IPS DF 19.7 (cell line): ENCODE measurements around the gene TAF5L.
A peak's percentile ranks its signal among the peaks of the same experiment; 100 is the strongest.

Source experiments
- DNase-seq: peaks from one replicate; pipeline ENCODE4 v3.0.0-alpha.2; 2013; ENCODE audit warnings: low read depth, low spot score

TAF5L gene

DNA sequence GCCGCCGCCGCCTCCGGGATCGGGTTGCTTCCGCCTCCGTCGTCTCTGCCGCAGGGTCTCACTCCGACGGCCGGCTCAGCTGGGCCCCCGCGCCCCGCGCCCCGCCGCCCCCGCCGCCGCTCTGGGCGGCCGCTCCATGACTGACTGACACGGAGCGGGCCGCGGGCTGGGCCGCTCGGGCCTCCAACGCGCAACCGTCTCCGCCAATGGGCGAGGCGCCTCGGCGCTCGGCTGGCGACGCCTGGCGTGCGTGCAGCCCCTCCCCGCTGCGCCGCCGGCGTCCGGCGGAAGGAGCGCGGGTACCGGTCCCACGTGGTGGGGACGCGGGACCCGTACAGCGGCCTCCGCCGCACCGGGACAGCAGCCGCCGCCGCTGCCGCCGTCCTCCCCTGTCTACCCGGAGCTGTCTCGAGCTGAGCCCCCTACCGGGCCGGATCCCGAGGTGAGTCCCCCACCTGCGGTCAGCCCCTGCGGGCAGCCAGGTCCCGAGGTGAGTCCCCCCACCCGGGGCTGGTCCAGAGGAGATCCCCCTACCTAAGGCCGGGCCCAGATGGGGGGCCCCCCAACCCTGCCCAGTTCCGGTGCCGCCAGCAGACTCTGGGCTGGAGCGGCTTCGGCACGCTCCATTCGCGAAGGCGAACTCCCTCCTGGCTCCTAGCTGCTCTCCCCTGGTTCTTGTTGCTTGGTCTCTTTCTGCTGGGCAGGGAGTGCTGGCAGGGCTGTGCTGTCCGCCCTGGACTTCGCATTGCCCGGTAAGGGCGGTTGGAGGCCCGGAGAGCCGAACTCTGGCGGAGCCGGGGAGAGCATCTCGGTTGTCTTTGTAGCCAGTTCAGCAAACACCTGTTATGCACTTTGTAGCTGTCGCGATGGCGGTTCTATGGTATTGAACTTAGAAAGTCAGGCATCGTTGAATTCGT lies at the start of gene TAF5L, which contains the start of gene URB2:
Gene TAF5L (minus strand): TSS at position 208 of the 917 bp plus-strand sequence. CDS start 11,640 bp downstream, outside the sequence.
Gene URB2 (plus strand): TSS at position 333 of the 917 bp plus-strand sequence. CDS start 1,387 bp downstream, outside the sequence.
- peak; percentile 59 for DNase-seq

DNA sequence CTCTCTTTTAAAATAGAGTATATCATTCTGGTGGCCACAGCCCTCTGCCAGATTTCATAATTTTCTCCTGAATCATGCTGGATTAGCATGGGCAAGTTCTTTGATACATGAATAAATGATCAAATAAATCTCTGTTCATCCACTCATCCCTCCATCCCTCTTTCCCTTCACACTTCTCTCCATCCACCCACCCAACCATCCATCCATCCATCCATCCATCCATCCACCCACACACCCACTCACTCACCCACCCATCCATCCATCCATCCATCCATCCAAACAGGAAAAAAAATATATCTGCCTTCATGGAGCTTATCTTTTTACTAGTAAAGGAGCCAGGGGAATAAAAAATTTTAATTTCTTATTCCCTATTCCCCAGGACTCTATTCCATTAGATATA lies 49.5 kb upstream of the TAF5L start:
- no peak for DNase-seq

DNA sequence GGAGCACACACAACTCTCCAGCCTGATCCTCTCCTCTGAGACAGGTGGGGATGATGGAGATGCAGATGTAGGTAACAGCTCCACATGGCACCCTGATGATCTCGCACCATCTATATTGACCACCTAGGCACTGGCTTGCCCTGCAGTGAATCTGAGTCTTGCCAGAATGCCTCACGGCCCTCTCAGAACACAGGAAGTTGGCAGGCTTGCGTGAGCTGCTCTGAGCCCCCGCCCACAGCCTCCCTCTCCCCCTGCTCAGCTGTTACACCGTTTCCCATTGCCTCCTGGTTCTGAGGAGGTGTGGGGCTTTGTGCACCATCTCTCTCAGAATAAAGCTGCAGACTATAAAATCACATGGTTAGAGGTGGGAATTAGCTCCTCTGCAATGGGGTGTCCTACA lies 48.1 kb upstream of the TAF5L start:
- no peak for DNase-seq

- DNase-seq = no peak
Measured at GRCh38 chr1:229672246-229672645, 46.3 kb upstream of the TAF5L start.

DNA sequence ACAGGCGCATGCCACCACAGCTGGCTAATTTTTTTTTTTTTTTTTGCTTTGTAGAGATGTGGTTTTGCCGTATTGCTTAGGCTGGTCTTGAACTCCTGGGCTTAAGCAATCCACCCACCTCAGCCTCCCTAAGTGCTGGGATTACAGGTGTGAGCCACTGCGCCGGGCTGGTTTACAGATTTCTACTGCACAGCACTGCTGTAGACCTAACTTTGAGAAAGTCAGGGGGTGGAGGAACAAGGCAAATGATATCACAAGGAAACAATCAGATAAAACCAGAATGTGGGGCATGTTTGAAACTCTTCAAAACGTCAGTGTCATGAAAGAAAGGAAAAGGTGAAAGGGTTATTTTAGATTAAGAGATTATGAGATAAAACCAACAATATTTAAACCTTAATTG lies 45.4 kb upstream of the TAF5L start:
- DNase-seq = no peak

DNA sequence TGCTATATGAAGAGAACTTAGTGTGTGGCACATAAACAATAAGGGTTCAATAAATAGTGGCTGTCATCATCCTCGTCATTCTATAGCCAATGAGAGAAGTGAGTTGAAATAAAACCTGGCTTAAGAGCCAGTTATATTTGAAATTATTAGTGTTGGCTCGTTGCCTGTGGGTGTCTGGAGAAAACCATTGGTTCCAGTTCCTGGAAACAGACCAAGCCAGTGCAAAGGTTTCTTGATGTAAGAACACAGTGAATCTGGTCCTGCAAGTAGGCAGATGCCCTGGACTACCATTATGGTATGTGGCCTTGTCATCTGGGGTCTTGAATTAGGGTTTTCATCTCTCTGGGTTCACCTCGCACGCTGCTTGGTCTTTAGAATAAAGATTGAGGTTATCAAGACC lies 43.4 kb upstream of the TAF5L start:
- DNase-seq = no peak

GRCh38 chr1:229666585-229666984 lies 40.7 kb upstream of the TAF5L start:
- DNase-seq = no peak

DNA sequence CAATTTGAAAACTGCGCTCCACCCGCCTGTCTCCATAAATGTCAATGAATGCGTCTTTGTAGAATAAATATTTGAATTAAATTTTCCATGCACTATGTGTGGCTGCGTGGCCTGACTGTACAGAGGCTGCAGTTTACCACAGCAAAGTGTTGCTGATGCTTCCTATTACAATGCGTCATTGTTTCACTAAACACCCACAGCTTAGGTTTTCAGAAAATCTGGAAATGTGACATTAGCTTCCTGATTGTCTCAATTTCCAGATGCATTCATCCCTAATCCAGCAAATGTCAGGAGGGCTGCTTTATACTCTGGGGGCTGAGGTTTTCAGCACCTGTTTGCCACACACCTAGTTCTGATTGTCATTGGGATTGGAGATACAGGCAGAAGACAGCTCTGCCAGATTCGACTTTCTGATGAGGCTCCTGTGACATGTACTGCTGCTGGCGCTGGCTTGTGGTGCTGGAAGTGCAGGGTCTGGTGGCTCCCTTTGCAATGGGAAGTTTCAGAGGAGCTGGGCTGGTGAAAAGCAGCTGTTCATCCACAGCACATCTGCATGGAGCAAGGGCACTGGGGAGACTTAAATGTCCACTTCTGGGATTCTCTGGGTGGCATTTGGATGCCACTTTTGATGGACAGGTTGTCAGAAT lies 40.1 kb upstream of the TAF5L start:
- DNase-seq = no peak

- DNase-seq = no peak
Measured at GRCh38 chr1:229664133-229664689, 38.3 kb upstream of the TAF5L start.

GRCh38 chr1:229661897-229662296 lies 36.0 kb upstream of the TAF5L start:
- DNase-seq = no peak

- DNase-seq = peak; percentile 38
Measured at GRCh38 chr1:229661022-229661877, 35.3 kb upstream of the TAF5L start.

DNA sequence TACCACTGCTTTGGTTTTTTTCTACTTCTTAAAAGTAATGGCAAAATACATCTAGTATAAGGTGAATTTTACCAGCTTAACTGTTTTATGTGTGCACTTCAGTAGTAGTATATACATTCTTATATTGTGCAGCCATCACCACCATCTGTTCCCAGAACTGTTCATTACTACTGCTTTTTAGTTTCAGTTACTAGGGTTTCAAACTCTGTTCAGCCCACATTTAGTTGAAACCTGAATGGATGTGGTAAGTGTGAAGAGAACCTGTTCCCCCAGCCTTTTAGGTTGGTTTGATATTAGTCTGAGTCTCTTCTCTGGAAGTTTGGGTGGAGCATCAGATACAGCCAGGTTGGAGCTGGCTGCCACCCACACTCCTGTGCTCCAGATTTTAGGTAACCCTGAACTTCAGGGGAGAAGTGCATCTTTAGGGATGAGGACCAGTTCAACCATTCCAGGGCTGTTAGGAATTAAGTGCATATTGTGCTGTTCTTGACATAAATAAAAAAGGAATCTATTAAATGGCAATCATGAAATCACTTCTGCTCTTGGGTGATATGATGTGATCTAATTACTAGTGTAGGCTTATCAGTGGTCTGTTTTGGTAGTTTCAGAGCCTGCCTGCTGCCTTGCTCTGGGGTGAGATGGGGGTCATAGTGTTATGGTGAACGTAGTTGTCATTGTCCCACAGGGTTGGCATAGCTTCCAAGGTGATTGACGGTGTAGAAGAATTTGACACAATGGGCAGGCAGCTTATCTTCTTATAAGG lies 32.3 kb upstream of the TAF5L start:
- DNase-seq = no peak

DNA sequence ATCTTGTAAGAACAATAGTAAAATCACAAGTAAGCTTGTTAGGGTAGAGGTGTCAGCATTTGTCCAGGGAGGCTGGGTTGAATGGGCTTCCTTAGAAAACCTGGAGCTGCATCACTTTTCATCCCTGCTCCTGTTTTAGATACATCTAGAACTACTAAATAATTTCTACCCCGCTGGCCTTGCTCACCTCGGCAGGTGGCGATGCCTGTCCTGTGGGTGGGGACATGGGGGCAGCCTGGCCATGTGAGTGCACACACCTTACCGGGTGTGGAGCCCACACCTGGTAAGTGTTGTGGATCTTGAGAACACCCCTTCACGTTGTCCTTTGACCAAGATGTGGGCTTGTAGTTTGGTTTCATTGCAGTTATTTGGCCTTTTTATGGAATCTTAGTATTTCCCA lies 29.9 kb upstream of the TAF5L start:
- DNase-seq = no peak

- no peak for DNase-seq
Measured at GRCh38 chr1:229653420-229653819, 27.5 kb upstream of the TAF5L start.

DNA sequence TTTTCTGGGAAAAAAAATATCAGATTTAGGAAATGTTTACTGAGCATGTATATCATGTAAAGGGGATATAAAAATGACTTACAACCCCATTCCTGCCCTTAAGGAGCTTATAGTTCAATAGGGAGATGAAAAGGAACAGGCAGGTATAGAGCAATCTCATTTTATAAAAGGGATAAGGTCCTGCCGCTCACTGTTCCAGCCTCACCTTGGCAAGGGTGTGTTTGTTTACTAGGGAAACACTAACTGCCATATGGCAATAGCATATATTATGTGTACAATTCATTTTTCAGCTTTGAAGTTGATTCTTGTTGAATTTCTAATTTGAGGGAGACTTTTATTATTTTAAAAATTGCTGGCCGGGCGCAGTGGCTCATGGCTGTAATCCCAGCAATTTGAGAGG lies 25.6 kb upstream of the TAF5L start:
- DNase-seq = no peak

- DNase-seq = no peak
Measured at GRCh38 chr1:229650045-229650444, 24.1 kb upstream of the TAF5L start.

DNA sequence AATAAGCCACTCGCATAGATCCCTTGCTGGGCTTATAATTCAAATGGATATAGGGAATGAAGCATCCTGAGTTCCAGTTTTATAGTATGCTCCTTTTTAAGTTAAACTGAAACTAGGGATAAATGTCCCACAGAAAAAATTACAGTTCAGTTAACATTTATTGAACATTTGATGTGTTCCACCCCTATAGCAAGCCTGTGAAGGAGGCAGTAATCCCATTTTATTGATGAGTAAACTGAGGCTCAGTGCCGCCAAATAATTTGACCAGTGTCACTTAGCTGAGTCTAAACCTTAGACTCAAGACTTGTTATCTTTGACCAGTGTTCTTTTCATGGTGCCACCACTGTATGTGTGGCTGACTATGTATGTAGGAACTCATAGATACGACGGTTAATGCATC lies 22.5 kb upstream of the TAF5L start:
- no peak for DNase-seq

DNA sequence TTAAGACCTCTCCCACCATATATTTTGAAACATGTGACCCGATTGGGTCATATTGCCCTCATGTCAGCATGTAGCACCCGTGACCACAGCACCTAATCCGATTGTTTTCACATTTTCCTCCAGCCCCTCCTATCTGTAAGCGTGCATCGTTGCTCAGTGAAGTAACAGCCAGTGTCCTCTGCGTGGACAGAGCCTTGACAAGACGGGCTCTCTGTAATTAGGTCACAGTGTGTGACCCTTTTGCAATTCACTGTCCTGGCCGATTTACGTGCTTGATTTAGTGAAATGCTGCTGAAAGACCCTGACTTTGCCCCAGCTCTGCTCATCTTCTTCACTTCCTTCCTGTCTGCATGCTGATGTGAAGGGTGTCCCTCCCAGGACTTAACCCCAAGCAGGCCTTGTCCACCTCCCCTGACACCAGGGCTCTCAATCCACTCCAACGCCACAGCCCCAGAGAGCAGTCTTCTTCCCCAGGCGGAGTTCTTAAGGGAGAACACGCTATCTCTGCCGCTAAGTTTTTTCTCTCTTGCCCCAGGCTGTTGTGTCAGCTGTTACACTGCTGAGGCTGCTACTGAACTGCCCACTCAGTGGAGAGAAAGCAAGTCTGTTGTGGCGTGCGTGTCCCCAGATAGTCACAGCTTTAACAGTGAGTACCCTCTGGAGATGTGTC lies 19.5 kb upstream of the TAF5L start:
- DNase-seq = no peak

GRCh38 chr1:229643996-229644745 lies 18.2 kb upstream of the TAF5L start:
- DNase-seq = no peak

- DNase-seq = no peak
Measured at GRCh38 chr1:229642970-229643369, 17.0 kb upstream of the TAF5L start.
